ENCODE data around the gene KAT8.

- no peak for TF ChIP-seq POLR2A (IDR thresholded peaks at IDR 0.05)
- no peak for TF ChIP-seq CTCF (IDR thresholded peaks at IDR 0.05)
Observed at GRCh38 chr16:31089199-31089598, 28.3 kb upstream of the KAT8 start.
